Glutamatergic neuron (in vitro differentiated cells): ENCODE results near the gene SLC30A7. TPM values are rescaled to one million over a fixed set of nuclear protein-coding genes. Genes with fewer than 3 reads are reported as not detected.

Experiments
- DNase-seq: peaks from one replicate; pipeline ENCODE4 v3.0.0; 2022
- H3K27ac Mint-ChIP-seq: one replicate; pipeline ENCODE4 v1.8.0; 2020; ENCODE audit warnings: mild to moderate bottlenecking, mixed read lengths, inconsistent platforms; ENCODE audit not compliant: unreplicated experiment
- H3K27me3 Mint-ChIP-seq: one replicate; pipeline ENCODE4 v1.8.0; 2020; ENCODE audit warnings: mild to moderate bottlenecking, moderate library complexity, mixed read lengths, inconsistent platforms; ENCODE audit not compliant: unreplicated experiment
- H3K36me3 Mint-ChIP-seq: one replicate; pipeline ENCODE4 v1.8.0; 2020; ENCODE audit warnings: mild to moderate bottlenecking, mixed read lengths, inconsistent platforms; ENCODE audit not compliant: unreplicated experiment
- H3K4me1 Mint-ChIP-seq: one replicate; pipeline ENCODE4 v1.8.0; 2020; ENCODE audit warnings: mild to moderate bottlenecking, low read depth, mixed read lengths, inconsistent platforms; ENCODE audit not compliant: unreplicated experiment
- H3K4me3 Mint-ChIP-seq: one replicate; pipeline ENCODE4 v1.8.0; 2020; ENCODE audit warnings: mild to moderate bottlenecking, mixed read lengths, inconsistent platforms; ENCODE audit not compliant: unreplicated experiment
- H3K9me3 Mint-ChIP-seq: one replicate; pipeline ENCODE4 v1.8.0; 2020; ENCODE audit warnings: mild to moderate bottlenecking, moderate library complexity, mixed read lengths, inconsistent platforms; ENCODE audit not compliant: unreplicated experiment
- total RNA-seq: library from RNA; stranded (reverse); fragmentation: NEBNext Ultra II Directional; extraction: Animal tissue kit (Norgen Biotek cat#: 25700); gene quantifications from one replicate; pipeline ENCODE4 v1.2.1, GENCODE V29; 2021; ENCODE audit not compliant: unreplicated experiment
- TF ChIP-seq, protein P1 (sequence below): fragments of 200-600 bp; sonication (generic); IDR thresholded peaks from one replicate; pipeline ENCODE4 v1.5.0; 2021; ENCODE audit not compliant: partially characterized antibody, unreplicated experiment

The SLC30A7 gene
- total RNA-seq, 1 donor from 2014 or later: 21.5 TPM

DNA sequence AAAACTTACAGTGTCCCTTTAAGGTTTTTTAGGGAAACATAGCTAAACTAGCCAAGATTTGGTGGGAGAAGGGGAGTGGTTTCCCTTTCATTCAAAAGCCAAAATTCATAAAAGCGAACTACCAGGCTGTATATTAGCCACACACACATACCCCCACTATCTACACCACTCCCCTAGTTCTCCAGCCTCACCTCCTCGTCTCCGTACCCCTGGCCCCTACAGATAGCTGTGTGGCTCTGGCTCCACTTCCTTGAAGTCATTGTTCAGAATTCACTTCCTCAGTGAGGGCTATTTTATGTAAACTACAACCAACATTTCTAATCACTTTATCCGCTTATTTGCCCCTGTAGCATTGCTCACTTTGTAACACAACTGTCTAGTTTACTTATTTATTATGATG lies 135.0 kb downstream of the SLC30A7 start:
- no peak overlapping the region for H3K27ac Mint-ChIP-seq
- TF ChIP-seq, protein P1, sequence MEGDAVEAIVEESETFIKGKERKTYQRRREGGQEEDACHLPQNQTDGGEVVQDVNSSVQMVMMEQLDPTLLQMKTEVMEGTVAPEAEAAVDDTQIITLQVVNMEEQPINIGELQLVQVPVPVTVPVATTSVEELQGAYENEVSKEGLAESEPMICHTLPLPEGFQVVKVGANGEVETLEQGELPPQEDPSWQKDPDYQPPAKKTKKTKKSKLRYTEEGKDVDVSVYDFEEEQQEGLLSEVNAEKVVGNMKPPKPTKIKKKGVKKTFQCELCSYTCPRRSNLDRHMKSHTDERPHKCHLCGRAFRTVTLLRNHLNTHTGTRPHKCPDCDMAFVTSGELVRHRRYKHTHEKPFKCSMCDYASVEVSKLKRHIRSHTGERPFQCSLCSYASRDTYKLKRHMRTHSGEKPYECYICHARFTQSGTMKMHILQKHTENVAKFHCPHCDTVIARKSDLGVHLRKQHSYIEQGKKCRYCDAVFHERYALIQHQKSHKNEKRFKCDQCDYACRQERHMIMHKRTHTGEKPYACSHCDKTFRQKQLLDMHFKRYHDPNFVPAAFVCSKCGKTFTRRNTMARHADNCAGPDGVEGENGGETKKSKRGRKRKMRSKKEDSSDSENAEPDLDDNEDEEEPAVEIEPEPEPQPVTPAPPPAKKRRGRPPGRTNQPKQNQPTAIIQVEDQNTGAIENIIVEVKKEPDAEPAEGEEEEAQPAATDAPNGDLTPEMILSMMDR: no peak
- peaks cover 2% of the 10 kb centered on the region for H3K9me3 Mint-ChIP-seq
- peaks cover 3% of the 10 kb centered on the region for H3K4me1 Mint-ChIP-seq
- H3K27me3 Mint-ChIP-seq: peaks cover 2% of the 10 kb centered on the region
- H3K36me3 Mint-ChIP-seq: no peaks in the 10 kb centered on the region
- DNase-seq: no peak
- no peak overlapping the region for H3K4me3 Mint-ChIP-seq

Other genes with a start within 250 kb of the SLC30A7 start
- 0.98 TPM for gene VCAM1, start 176.3 kb upstream of the SLC30A7 start, total RNA-seq
- gene EXTL2, start 1.2 kb upstream of the SLC30A7 start, total RNA-seq: 27.9 TPM
- gene DPH5, start 129.7 kb downstream of the SLC30A7 start, total RNA-seq: 40.5 TPM